HG03558 (cell line): ENCODE results near the gene LOXL1.

ENCODE experiments used
- ATAC-seq: cut with Tn5 transposase; IDR thresholded peaks from one replicate; pipeline ENCODE4 v1.9.1; 2021; ENCODE audit warnings: moderate number of reproducible peaks; ENCODE audit not compliant: unreplicated experiment; ENCODE audit errors: extremely low read depth

Gene LOXL1, protein sequence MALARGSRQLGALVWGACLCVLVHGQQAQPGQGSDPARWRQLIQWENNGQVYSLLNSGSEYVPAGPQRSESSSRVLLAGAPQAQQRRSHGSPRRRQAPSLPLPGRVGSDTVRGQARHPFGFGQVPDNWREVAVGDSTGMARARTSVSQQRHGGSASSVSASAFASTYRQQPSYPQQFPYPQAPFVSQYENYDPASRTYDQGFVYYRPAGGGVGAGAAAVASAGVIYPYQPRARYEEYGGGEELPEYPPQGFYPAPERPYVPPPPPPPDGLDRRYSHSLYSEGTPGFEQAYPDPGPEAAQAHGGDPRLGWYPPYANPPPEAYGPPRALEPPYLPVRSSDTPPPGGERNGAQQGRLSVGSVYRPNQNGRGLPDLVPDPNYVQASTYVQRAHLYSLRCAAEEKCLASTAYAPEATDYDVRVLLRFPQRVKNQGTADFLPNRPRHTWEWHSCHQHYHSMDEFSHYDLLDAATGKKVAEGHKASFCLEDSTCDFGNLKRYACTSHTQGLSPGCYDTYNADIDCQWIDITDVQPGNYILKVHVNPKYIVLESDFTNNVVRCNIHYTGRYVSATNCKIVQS

GRCh38 chr15:73926219-73927002 is at the start of gene LOXL1:
TSS of gene LOXL1 (plus strand) at chr15:73926462. CDS start at chr15:73926784, 322 bp downstream.
- ATAC-seq, result no peak

GRCh38 chr15:73879426-73879825 is 46.8 kb upstream of the LOXL1 start:
- ATAC-seq, result no peak

- ATAC-seq, result no peak
Observed at GRCh38 chr15:73881579-73882320, 44.5 kb upstream of the LOXL1 start.

DNA sequence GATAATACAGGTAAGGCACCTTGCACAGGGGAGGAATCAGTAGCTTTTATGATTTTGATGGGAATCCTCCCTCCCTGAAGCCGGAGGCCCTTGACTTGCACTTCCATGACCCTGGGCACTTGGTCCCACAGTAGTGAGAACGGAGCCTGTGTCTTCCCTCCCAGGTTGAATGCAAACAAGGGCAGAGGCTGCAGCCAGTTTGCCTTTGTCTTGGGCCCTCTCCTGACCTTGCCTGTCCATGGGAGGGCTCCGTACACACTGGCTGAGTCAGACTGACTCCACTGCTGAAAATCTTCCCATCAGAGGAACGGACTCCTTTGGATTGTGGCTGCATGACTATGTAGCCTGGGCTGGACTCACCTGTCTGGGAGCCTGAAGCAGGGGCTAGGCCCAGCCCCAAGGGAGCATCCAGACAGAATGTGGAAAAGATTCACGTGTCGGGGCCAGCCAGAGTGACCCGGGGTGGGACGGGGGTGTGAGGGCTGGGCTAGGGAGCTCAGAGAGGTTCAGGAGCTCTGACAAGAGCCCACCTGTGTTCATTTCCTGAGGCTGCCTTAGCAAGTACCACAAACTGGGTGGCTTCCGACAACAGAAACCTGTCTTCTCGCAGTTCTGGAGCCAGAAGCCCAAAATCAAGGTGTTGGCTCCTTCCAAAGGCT is 43.4 kb upstream of the LOXL1 start:
- no peak for ATAC-seq

DNA sequence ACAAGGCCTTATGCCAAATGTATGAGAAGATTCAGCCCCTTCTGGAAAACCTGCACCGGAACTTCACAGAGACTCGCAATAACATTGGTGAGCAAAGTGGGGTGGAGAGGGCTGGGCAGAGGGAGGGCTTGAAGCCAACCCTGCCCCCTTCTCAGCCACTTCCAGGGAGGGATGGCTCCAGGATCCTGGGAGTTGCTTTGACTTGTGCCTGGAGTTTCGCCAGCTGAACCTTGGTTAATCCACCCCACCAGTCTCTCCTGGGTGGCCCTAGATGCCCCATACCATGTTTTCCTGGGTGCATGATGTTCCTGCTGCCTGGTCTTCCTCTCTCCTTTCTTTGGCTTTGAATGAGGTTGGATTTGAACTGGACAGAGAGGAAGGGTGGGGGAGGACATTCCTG is 42.1 kb upstream of the LOXL1 start:
- no peak for ATAC-seq

GRCh38 chr15:73885954-73886700 is 40.1 kb upstream of the LOXL1 start:
- no peak for ATAC-seq

- no peak for ATAC-seq
Observed at GRCh38 chr15:73886717-73887345, 39.4 kb upstream of the LOXL1 start.

DNA sequence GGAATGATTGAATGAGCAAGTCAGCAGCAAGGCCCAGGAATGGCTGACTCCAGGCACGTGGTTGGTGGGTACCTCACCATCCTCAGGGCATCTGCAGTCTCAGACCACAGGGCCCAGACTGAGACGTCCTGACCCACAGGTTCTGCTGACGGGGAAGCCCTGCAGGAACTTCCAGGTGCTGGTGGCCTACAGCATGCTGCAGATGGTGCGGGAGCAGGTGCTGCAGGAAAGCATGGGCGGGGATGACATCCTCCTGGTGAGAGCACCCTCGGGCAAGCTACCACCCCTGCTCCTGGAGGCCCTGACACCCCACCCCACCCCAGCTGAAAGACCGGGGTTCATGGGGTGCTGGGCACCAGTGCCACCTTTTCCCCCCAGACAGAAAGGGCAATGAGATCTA is 38.8 kb upstream of the LOXL1 start:
- no peak for ATAC-seq

DNA sequence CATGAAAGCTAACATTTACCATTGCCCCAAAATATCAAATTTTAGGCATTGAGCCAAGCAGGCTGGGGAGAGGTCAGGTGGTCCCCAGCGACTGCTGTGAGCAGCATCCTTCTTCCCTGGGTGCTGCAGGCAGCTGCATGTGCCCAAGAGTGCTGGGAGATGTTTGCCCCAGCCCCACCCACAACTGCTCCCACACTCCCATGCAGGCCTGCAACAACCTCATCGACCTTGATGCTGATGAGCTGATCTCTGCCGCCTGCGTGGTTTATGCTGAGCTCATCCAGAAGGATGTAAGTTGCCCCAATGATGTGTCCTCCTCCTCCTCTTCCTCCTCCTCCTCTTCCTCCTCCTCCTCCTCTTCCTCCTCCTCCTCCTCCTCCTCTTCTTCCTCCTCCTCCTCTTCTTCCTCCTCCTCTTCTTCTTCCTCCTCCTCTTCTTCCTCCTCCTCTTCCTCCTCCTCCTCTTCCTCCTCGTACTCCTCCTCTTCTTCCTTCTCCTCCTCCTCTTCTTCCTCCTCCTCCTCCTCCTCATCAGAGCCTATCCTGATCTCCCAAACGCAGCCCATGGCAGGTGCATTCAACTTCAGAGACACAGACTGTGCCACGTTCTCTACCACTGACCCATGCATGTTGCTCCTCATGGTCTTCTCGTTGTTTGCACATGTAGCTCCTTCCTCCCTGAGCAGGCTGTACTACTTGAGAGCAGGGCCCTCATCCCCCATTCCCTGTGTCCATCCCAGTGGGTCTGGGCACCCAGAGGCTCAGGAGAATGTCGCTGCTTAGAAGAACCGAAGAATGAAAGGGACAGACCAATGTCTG is 37.8 kb upstream of the LOXL1 start:
- ATAC-seq, result no peak

DNA sequence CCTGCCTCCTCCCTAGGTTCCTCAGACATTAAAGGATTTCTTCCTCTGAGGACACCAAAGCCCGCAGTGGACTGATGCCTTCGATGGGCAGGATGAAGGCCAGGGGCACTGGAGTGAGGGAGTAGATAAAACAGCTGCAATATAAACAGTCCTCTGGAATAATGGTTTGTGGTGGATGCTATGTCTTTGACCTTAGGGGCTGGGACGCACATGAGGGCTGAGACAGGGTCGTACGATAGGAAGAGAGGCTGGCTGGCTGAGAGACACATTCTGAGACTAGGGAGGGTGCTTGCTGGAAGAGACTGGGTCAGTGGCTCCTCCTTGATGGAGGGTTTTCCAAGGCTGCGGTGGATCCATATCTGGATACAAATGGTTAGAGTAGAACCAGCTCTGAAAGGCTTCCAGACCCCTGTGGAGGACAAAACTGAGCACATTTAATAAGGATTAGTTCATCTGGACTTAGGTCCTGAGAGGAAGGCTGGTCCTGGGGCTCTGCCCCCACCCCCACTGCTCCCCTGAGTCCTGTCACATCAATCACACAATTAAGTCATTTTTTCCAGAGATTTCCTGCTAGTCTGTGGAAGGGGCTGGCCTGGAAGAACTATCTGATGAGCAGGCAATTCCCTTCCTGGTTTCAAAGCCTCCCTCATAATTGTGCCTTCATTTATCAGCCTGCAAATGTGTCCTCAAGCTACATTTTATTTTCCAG is 37.1 kb upstream of the LOXL1 start:
- no peak for ATAC-seq

DNA sequence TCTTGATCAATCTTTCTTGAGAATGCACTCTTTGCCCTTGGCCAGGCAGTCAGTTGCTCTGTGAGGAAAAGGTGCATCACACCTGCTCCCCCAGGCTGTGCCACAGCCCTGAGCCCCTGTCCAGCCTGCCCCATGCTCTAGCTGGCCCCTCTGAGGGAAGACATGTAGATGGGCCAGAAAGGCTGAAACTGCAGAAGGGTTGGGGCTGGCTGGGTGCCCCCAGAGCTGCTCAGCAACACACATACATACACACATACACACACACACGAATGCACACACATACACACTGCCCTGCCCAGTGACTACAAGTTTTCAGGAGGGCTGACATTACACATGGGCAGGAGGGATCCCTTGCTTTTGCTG is 36.5 kb upstream of the LOXL1 start:
- no peak for ATAC-seq

- no peak for ATAC-seq
Observed at GRCh38 chr15:73891328-73892315, 34.6 kb upstream of the LOXL1 start.

DNA sequence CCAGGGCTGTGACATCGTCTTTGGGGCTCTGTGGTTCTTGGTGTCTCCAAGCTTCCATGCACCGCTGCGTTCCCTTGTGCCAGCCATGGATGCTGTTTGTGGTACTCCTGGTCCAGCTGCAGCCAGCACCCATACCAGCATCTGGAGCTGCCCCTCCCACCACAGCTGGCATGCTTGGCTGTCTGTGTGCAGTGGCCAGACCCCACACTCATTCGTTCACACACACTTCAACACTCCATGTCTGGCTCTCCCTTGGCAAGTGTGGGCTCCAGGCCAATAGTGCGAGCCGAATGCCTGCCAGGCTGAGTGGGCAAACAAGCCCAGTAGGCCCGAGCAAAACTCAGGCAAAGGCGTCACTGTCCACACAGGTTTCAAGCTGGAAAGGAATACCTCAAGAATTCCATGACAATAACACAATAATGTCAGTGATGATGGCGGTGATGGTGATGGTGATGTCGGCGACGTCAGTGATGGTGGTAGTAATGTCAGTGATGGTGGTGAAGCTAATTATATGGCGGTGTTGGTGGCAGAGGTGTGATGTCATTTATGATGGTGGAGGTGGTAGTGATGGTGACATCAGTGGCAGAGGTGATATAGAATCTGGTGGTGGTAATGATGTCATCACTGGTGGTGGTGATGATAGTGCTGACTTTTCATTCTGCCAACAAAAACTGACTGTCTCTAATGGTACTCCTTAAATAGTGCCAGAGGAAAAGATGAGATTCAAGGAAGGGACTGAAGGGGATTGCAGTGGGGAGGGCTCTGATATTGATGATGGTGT is 33.6 kb upstream of the LOXL1 start:
- no peak for ATAC-seq

- no peak for ATAC-seq
Observed at GRCh38 chr15:73894133-73894814, 32.0 kb upstream of the LOXL1 start.
